Measurements from ENCODE around the gene RASA3. TPM values are rescaled to one million over a fixed set of nuclear protein-coding genes. Genes with fewer than 3 reads are reported as not detected.

RASA3 gene
- total RNA-seq, 3 donors from 2014 or later = 7.9 to 19.0 (median 8.4) TPM

GRCh38 chr13:113967729-113968462, 164.5 kb downstream of the RASA3 start:
- no peaks in the 10 kb centered on the region for H3K9me3 ChIP-seq
- H3K4me3 ChIP-seq = no peak overlapping the region
- peaks cover 22% of the 10 kb centered on the region for H3K4me1 ChIP-seq (ENCODE audit: low read depth)
- TF ChIP-seq CTCF (IDR thresholded peaks at IDR 0.05) = no peak
- no peak for ATAC-seq
- DNase-seq = peak in 2 of 3 donors; percentile 23 to 33
- H3K36me3 ChIP-seq (ENCODE audit: low read depth) = no peaks in the 10 kb centered on the region
- intact Hi-C loops (cut with DNase I, micrococcal nuclease) = no loop called here

DNA sequence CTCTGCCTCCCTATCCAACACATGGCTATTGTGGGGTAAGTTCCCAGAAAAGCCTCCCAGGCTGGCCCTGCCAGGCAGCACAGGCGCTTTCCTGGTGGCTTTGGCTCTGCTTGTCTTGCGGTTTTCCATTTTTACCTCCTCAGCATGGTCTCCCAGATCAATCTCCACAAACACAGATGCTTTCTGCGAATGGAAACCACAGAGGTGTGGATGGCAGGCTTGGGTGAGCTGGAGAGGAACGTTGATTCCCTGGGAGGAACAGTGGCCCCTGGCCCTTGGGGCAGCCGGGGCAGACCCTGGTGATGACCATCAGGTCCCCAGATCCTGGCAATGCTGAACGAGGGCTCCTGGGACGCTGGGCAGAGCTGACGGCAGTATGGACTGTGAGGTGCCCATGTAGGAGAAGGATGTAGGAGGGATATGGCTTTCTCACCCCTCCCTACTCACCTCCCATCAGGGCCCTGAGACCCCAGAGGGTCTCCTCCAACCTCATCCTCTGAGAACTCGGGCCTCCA, 165.2 kb downstream of the RASA3 start:
- peak in 2 of 3 donors; percentile 23 to 25 for DNase-seq
- Histone ChIP-seq H3K4me1 (ENCODE audit: low read depth) (peaks cover 22% of the 10 kb centered on the region), H3K36me3 (ENCODE audit: low read depth) (no peaks in the 10 kb centered on the region), H3K4me3 (no peak overlapping the region), H3K9me3 (no peaks in the 10 kb centered on the region)
- TF ChIP-seq CTCF (IDR thresholded peaks at IDR 0.05) = no peak
- no peak for ATAC-seq
- intact Hi-C loops (cut with DNase I, micrococcal nuclease) = no loop called here

- no peak for DNase-seq
- Histone ChIP-seq H3K36me3 (ENCODE audit: low read depth) (no peaks in the 10 kb centered on the region), H3K4me1 (ENCODE audit: low read depth) (peaks cover 16% of the 10 kb centered on the region), H3K9me3 (no peaks in the 10 kb centered on the region), H3K4me3 (no peak overlapping the region)
- no peak for ATAC-seq
- intact Hi-C loops (cut with DNase I, micrococcal nuclease) = no loop called here
- TF ChIP-seq CTCF (IDR thresholded peaks at IDR 0.05) = no peak
Measured at GRCh38 chr13:113965968-113966884, 166.2 kb downstream of the RASA3 start.

DNA sequence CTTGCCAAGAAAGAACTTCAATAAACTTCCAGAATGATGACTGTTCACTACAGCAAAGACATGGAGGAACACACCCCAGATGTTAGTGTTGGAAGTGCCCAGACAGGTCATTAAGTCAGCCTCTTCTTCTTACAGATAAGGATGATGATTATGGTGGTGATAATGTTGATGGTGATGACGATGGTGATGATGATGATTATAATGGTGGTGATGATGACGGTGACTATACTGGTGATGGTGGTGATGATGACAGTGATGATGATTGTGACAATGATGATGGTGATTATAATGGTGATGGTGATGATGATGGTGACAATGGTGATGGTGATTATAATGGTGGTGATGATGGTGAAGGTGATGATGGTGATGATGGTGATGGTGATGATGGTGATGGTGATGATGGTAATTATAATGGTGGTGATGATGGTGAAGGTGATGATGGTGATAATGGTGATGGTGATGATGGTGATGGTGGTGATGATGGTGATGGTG, 167.0 kb downstream of the RASA3 start:
- TF ChIP-seq CTCF (IDR thresholded peaks at IDR 0.05) = no peak
- Histone ChIP-seq H3K36me3 (ENCODE audit: low read depth) (no peaks in the 10 kb centered on the region), H3K9me3 (peaks cover 2% of the 10 kb centered on the region), H3K4me3 (no peak overlapping the region), H3K4me1 (ENCODE audit: low read depth) (peaks cover 9% of the 10 kb centered on the region)
- no peak for ATAC-seq
- intact Hi-C loops (cut with DNase I, micrococcal nuclease) = no loop called here
- no peak for DNase-seq

DNA sequence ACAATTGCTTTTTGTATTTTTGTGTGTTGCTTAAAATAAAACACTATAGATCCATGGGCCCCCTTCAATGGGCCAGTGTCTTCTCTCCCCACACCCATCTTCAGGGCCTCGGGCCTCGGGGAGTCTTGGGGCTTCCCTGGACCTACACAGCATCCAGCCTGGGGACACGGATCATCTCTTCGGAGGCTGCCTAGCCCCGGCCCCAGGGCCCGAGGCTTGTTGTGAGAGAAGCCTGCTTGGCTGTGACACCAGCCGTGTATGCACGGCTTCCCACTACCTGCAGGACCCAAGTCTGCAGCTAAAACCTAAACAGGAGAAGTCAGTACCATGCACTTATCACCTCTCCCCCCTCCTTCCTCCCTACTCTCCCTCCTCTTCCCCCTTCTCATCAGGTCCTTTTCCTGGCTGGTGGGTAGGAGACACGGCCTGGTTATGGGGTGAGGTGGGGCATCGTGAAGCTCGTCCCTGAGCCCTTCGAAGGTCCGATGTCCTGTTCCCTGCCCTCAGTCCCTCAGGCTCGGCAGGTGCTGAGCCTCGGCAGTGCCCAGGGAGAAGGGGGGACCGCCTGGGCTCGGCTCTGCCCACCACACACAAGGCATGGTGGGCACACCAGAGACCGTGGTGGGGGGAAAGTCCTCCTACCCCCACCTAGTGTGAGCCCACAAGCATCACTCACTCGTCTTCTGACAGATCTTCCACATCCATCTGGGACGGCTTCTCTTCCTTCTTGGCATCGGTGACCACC, 168.0 kb downstream of the RASA3 start:
- Histone ChIP-seq H3K36me3 (ENCODE audit: low read depth) (no peaks in the 10 kb centered on the region), H3K9me3 (peaks cover 4% of the 10 kb centered on the region), H3K4me1 (ENCODE audit: low read depth) (peaks cover 2% of the 10 kb centered on the region), H3K4me3 (no peak overlapping the region)
- DNase-seq = peak in 2 of 3 donors; percentile 16 to 22
- intact Hi-C loops (cut with DNase I, micrococcal nuclease) = no loop called here
- no peak for TF ChIP-seq CTCF (IDR thresholded peaks at IDR 0.05)
- no peak for ATAC-seq

Measured in mucosa of descending colon (tissue), 3 donors.